Astrocyte (in vitro differentiated cells and primary cell): ENCODE results near the gene PPT2. TPM values are rescaled to one million over a fixed set of nuclear protein-coding genes. Genes with fewer than 3 reads are reported as not detected.

Experiments
- DNase-seq: peaks from one replicate; pipeline ENCODE4 v3.0.0-alpha.2; 2010; ENCODE audit warnings: low read depth
- FAIRE-seq: peaks from 2 replicates; lab custom pipeline; 2011; peaks lifted over from hg19 to GRCh38; lab: Jason Lieb, UNC
- H2AFZ ChIP-seq: 2 replicates; pipeline ENCODE4 v1.6.0; 2012; ENCODE audit warnings: low read depth, low read length, inconsistent platforms
- H3K27ac ChIP-seq: 2 replicates; pipeline ENCODE4 v1.5.1; 2011; ENCODE audit warnings: low read depth, low read length, inconsistent platforms
- H3K27me3 ChIP-seq: 2 replicates; pipeline ENCODE4 v1.6.0; 2011; ENCODE audit warnings: low read length, inconsistent platforms; ENCODE audit not compliant: insufficient read depth
- H3K36me3 ChIP-seq: 2 replicates; pipeline ENCODE4 v1.5.1; 2011; ENCODE audit warnings: low read length, inconsistent platforms; ENCODE audit not compliant: insufficient read depth
- H3K4me1 ChIP-seq: 2 replicates; pipeline ENCODE4 v1.5.1; 2011; ENCODE audit warnings: low read length, inconsistent platforms; ENCODE audit not compliant: insufficient read depth
- H3K4me2 ChIP-seq: 2 replicates; pipeline ENCODE4 v1.6.0; 2012; ENCODE audit warnings: low read length, inconsistent platforms
- H3K4me3 ChIP-seq: 2 replicates; pipeline ENCODE4 v1.5.1; 2011; ENCODE audit warnings: low read depth, mild to moderate bottlenecking, low read length, inconsistent platforms; ENCODE audit not compliant: insufficient read depth
- H3K79me2 ChIP-seq: 2 replicates; pipeline ENCODE4 v1.6.0; 2012; ENCODE audit warnings: mild to moderate bottlenecking, low read length, inconsistent platforms; ENCODE audit not compliant: insufficient read depth
- H3K9ac ChIP-seq: 2 replicates; pipeline ENCODE4 v1.6.0; 2012; ENCODE audit warnings: mild to moderate bottlenecking, low read length, inconsistent platforms
- H3K9me3 ChIP-seq: 2 replicates; pipeline ENCODE4 v1.5.1; 2012; ENCODE audit warnings: low read depth, mild to moderate bottlenecking, low read length, inconsistent platforms; ENCODE audit not compliant: insufficient read depth
- H4K20me1 ChIP-seq: 2 replicates; pipeline ENCODE4 v1.6.0; 2012; ENCODE audit warnings: low read length, inconsistent platforms; ENCODE audit not compliant: insufficient read depth
- H3K27ac Mint-ChIP-seq: one replicate; pipeline ENCODE4 v1.8.0; 2021; ENCODE audit warnings: mild to moderate bottlenecking, mixed read lengths; ENCODE audit not compliant: unreplicated experiment
- H3K27me3 Mint-ChIP-seq: one replicate; pipeline ENCODE4 v1.8.0; 2021; ENCODE audit warnings: low read depth, mixed read lengths; ENCODE audit not compliant: unreplicated experiment
- H3K36me3 Mint-ChIP-seq: one replicate; pipeline ENCODE4 v1.8.0; 2021; ENCODE audit warnings: low read depth, mixed read lengths; ENCODE audit not compliant: unreplicated experiment
- H3K4me1 Mint-ChIP-seq: one replicate; pipeline ENCODE4 v1.8.0; 2021; ENCODE audit warnings: low read depth, mixed read lengths; ENCODE audit not compliant: unreplicated experiment
- H3K4me3 Mint-ChIP-seq: one replicate; pipeline ENCODE4 v1.8.0; 2021; ENCODE audit warnings: mild to moderate bottlenecking, moderate library complexity, mixed read lengths; ENCODE audit not compliant: unreplicated experiment
- H3K9me3 Mint-ChIP-seq: one replicate; pipeline ENCODE4 v1.8.0; 2021; ENCODE audit warnings: mild to moderate bottlenecking, mixed read lengths; ENCODE audit not compliant: unreplicated experiment
- EZH2 ChIP-seq: IDR thresholded peaks from 2 replicates; pipeline ENCODE4 v1.6.1; 2012; ENCODE audit warnings: mild to moderate bottlenecking, low read length, inconsistent platforms; ENCODE audit not compliant: insufficient read depth
- total RNA-seq: library from RNA; stranded (reverse); gene quantifications from 2 replicates; pipeline ENCODE4 v1.2.1, GENCODE V29; 2021
- TF ChIP-seq, protein P1 (sequence below): IDR thresholded peaks from 2 replicates; pipeline ENCODE4 v1.5.1; 2011; ENCODE audit warnings: low read depth, mild to moderate bottlenecking, inconsistent platforms, low read length, moderate library complexity; ENCODE audit not compliant: insufficient read depth

PPT2 gene
- total RNA-seq, 1 donor from 2014 or later: 33.0 TPM

DNA sequence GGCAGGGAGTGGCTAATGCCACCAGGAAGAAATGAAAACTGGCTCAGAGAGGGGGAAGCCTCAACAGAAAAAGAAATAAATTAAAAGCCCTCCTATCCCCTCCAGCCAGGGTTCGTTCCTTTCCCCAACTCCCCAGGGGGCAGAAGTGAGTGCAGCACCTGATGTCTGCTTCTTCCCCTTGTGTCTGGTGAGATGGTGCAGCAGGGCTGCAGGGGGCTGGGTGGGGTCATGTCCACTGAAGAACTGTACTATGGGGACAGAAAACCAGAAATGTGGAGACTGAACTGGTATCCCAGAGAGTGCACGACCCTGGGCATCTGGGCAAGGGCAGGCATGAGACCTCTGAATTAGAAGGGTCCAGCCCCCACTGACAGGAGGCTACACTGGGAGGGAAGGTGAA lies 14.4 kb downstream of the PPT2 start:
- no peak overlapping the region for H3K27ac ChIP-seq
- H3K4me1 Mint-ChIP-seq: peaks cover 21% of the 10 kb centered on the region
- no peaks in the 10 kb centered on the region for H3K9me3 ChIP-seq
- H3K4me1 ChIP-seq: peaks cover 13% of the 10 kb centered on the region
- H3K27me3 Mint-ChIP-seq: no peaks in the 10 kb centered on the region
- no peak overlapping the region for H3K9ac ChIP-seq
- peaks cover 33% of the 10 kb centered on the region for H3K36me3 Mint-ChIP-seq
- H3K36me3 ChIP-seq: peaks cover 12% of the 10 kb centered on the region
- DNase-seq (no peak), FAIRE-seq (no peak)
- no peak overlapping the region for H3K4me3 ChIP-seq
- peaks cover 15% of the 10 kb centered on the region for H3K79me2 ChIP-seq
- H3K27me3 ChIP-seq: no peaks in the 10 kb centered on the region
- H3K4me3 Mint-ChIP-seq: peak overlapping the region; percentile 9
- H2AFZ ChIP-seq: no peak overlapping the region
- H3K9me3 Mint-ChIP-seq: peaks cover 2% of the 10 kb centered on the region
- no peak overlapping the region for H3K4me2 ChIP-seq
- H4K20me1 ChIP-seq: peaks cover 18% of the 10 kb centered on the region
- TF ChIP-seq, protein P1, sequence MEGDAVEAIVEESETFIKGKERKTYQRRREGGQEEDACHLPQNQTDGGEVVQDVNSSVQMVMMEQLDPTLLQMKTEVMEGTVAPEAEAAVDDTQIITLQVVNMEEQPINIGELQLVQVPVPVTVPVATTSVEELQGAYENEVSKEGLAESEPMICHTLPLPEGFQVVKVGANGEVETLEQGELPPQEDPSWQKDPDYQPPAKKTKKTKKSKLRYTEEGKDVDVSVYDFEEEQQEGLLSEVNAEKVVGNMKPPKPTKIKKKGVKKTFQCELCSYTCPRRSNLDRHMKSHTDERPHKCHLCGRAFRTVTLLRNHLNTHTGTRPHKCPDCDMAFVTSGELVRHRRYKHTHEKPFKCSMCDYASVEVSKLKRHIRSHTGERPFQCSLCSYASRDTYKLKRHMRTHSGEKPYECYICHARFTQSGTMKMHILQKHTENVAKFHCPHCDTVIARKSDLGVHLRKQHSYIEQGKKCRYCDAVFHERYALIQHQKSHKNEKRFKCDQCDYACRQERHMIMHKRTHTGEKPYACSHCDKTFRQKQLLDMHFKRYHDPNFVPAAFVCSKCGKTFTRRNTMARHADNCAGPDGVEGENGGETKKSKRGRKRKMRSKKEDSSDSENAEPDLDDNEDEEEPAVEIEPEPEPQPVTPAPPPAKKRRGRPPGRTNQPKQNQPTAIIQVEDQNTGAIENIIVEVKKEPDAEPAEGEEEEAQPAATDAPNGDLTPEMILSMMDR: no peak
- no peak for TF ChIP-seq EZH2
- no peak overlapping the region for H3K27ac Mint-ChIP-seq

DNA sequence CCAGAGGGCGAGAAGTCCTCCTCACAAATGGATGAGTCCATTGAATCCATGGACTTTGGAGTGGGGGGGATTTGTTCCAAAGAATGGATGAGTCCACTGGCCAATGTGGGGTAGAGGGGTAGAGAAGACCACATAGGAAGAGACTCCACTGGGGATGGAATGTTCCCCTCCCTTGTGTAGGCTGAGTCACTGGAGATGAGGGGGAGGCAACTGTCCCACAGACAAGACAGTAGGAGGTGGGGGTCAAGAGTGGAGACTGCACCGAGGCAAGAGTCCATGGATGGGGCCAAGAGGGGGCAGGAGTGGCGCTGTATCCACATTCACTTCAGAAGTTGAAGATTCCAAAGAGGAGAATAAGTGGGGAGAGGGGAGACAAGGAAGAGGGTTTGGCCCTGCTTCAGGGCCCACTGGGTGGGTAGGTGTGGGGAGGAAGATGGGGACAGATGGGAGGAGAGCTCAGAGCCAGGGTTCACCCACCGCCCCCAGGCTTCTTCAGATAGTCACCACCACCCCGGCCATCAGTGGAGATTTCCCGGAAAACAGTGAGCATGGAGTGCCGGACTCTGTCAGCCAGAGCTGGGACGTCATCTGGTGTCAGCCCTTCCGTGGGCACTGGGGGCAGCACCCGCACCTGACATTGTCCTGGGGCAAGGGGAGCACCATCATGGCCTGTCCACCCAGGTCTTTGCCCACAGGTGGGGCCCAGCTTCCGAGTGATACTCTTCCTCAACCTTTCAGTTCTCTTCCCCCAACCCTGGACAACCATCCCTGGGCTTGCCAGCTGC lies 15.1 kb downstream of the PPT2 start:
- no peak for FAIRE-seq
- H3K36me3 Mint-ChIP-seq: peaks cover 33% of the 10 kb centered on the region
- peaks cover 12% of the 10 kb centered on the region for H3K36me3 ChIP-seq

More for the DNA sequence above, 15.1 kb downstream of the PPT2 start:
- Histone ChIP-seq H4K20me1 (peaks cover 25% of the 10 kb centered on the region), H2AFZ (no peak overlapping the region), H3K4me2 (no peak overlapping the region), H3K27me3 (no peaks in the 10 kb centered on the region), H3K4me3 (no peak overlapping the region), H3K79me2 (peaks cover 21% of the 10 kb centered on the region), H3K9ac (no peak overlapping the region), H3K27ac (no peak overlapping the region), H3K9me3 (no peaks in the 10 kb centered on the region), H3K4me1 (peaks cover 13% of the 10 kb centered on the region)
- no peak for TF ChIP-seq EZH2
- TF ChIP-seq, protein P1: no peak
- H3K4me3 Mint-ChIP-seq: peak overlapping the region; percentile 64
- H3K4me1 Mint-ChIP-seq: peaks cover 26% of the 10 kb centered on the region
- no peak for DNase-seq
- H3K27ac Mint-ChIP-seq: no peak overlapping the region
- no peaks in the 10 kb centered on the region for H3K27me3 Mint-ChIP-seq
- peaks cover 2% of the 10 kb centered on the region for H3K9me3 Mint-ChIP-seq
